ENCODE measurements around the gene MT1E. TPM values are rescaled to one million over a fixed set of nuclear protein-coding genes. Genes with fewer than 3 reads are reported as not detected.

Gene MT1E
- total RNA-seq, 5 donors from 2014 or later (not counting 1 experiment from before 2014, with no cell fraction given) = 1.9 to 10.8 (median 6.1) TPM

- H3K36me3 Mint-ChIP-seq = no peaks in the 10 kb centered on the region
- Histone ChIP-seq H3K4me1 (ENCODE audit: control insufficient read depth in 1 of 2, extremely low read depth in 1 of 2, insufficient read depth in 2 of 2, low read length in 2 of 2) (peaks cover 0 to 21% of the 10 kb centered on the region in 2 experiments), H3K36me3 (ENCODE audit: control insufficient read depth in 2 of 2, extremely low read depth in 1 of 2, insufficient read depth in 1 of 2, low read length in 1 of 2) (no peaks in the 10 kb centered on the region), H3K4me3 (ENCODE audit: control insufficient read depth in 1 of 2, extremely low read depth in 1 of 2, low read length in 1 of 2) (no peak overlapping the region), H3K9me3 (no peaks in the 10 kb centered on the region), H3K27me3 (replicated peaks in 1 of 2; ENCODE audit: control insufficient read depth in 2 of 2, extremely low read depth in 1 of 2, insufficient read depth in 2 of 2, low read length in 1 of 2) (peaks cover 14 to 20% of the 10 kb centered on the region in 2 experiments), H3K27ac (ENCODE audit: low read length) (no peak overlapping the region)
- H3K4me1 Mint-ChIP-seq = peaks cover 13 to 18% (median 16%) of the 10 kb centered on the region in 3 donors
- POLR2A ChIA-PET = interaction anchor here (0.6 to 1.1 kb wide), 3 partner anchors 13 to 60 kb away, joined by 3 to 10 read pairs (median 4); no protein-coding TSS in a partner anchor
- no peak overlapping the region for H3K27ac Mint-ChIP-seq
- no peaks in the 10 kb centered on the region for H3K9me3 Mint-ChIP-seq
- DNase-seq (no peak), ATAC-seq (replicated peaks in 1 of 4) (no peak)
- CTCF ChIA-PET = interaction anchor here (0.6 to 1.1 kb wide), 6 partner anchors 11 to 605 kb away, joined by 3 to 6 read pairs (median 4); partner anchors contain the start of gene MT2A (in 1 of the 2)
- H3K27me3 Mint-ChIP-seq = peaks cover 0 to 16% of the 10 kb centered on the region in 2 donors
- no peak overlapping the region for H3K4me3 Mint-ChIP-seq
- WGBS (ENCODE audit: insufficient coverage) = no CpG with 5 or more reads among the region's 2 CpGs
Measured at GRCh38 chr16:56623637-56624036, 1.9 kb upstream of the MT1E start.

GRCh38 chr16:56625943-56626654, 518 bp downstream of the MT1E start:
- Histone ChIP-seq H3K36me3 (ENCODE audit: control insufficient read depth in 2 of 2, extremely low read depth in 1 of 2, insufficient read depth in 1 of 2, low read length in 1 of 2) (no peaks in the 10 kb centered on the region), H3K9me3 (no peaks in the 10 kb centered on the region), H3K4me3 (ENCODE audit: control insufficient read depth in 1 of 2, extremely low read depth in 1 of 2, low read length in 1 of 2) (peak overlapping the region; percentile 56 to 65), H3K27me3 (replicated peaks in 1 of 2; ENCODE audit: control insufficient read depth in 2 of 2, extremely low read depth in 1 of 2, insufficient read depth in 2 of 2, low read length in 1 of 2) (peaks cover 17 to 23% of the 10 kb centered on the region in 2 experiments), H3K4me1 (ENCODE audit: control insufficient read depth in 1 of 2, extremely low read depth in 1 of 2, insufficient read depth in 2 of 2, low read length in 2 of 2) (peaks cover 0 to 21% of the 10 kb centered on the region in 2 experiments), H3K27ac (ENCODE audit: low read length) (peak overlapping the region; percentile 29)
- H3K36me3 Mint-ChIP-seq = no peaks in the 10 kb centered on the region
- ChIA-PET CTCF (interaction anchor here in 1 of 2 donors (1.0 kb wide), 1 partner anchor 76 kb away, joined by 7 read pairs; no protein-coding TSS in a partner anchor), POLR2A (interaction anchor here (0.5 to 1.1 kb wide), 4 partner anchors 18 to 311 kb away, joined by 3 to 9 read pairs (median 6); partner anchors contain the start of gene MT2A (in 1 of the 2))
- peaks cover 13 to 20% (median 16%) of the 10 kb centered on the region in 3 donors for H3K4me1 Mint-ChIP-seq
- H3K27ac Mint-ChIP-seq = peak overlapping the region; percentile 34 to 69
- ATAC-seq (replicated peaks in 1 of 4) = peak in 3 of 4 experiments; percentile 24 to 39 (median 25)
- H3K27me3 Mint-ChIP-seq = peaks cover 8 to 19% of the 10 kb centered on the region in 2 donors
- no peak for DNase-seq
- H3K4me3 Mint-ChIP-seq = peak overlapping the region; percentile 82 to 88 (median 86)
- H3K9me3 Mint-ChIP-seq = no peaks in the 10 kb centered on the region
- WGBS (ENCODE audit: insufficient coverage) = 26% methylated on average over 8 of the region's 16 CpGs

- Mint-ChIP-seq H3K36me3 (no peaks in the 10 kb centered on the region), H3K27ac (no peak overlapping the region), H3K9me3 (no peaks in the 10 kb centered on the region), H3K4me1 (peaks cover 16 to 22% (median 18%) of the 10 kb centered on the region in 3 donors), H3K27me3 (peaks cover 14 to 24% of the 10 kb centered on the region in 2 donors), H3K4me3 (peak overlapping the region in 1 of 3 donors; percentile 86)
- Histone ChIP-seq H3K27me3 (replicated peaks in 1 of 2; ENCODE audit: control insufficient read depth in 2 of 2, extremely low read depth in 1 of 2, insufficient read depth in 2 of 2, low read length in 1 of 2) (peaks cover 20 to 29% of the 10 kb centered on the region in 2 experiments), H3K27ac (ENCODE audit: low read length) (no peak overlapping the region), H3K36me3 (ENCODE audit: control insufficient read depth in 2 of 2, extremely low read depth in 1 of 2, insufficient read depth in 1 of 2, low read length in 1 of 2) (no peaks in the 10 kb centered on the region), H3K4me3 (ENCODE audit: control insufficient read depth in 1 of 2, extremely low read depth in 1 of 2, low read length in 1 of 2) (no peak overlapping the region), H3K9me3 (no peaks in the 10 kb centered on the region), H3K4me1 (ENCODE audit: control insufficient read depth in 1 of 2, extremely low read depth in 1 of 2, insufficient read depth in 2 of 2, low read length in 2 of 2) (peaks cover 0 to 22% of the 10 kb centered on the region in 2 experiments)
- ATAC-seq (replicated peaks in 1 of 4) (no peak), DNase-seq (no peak)
- ChIA-PET POLR2A (no interaction called here), CTCF (no interaction called here)
- WGBS (ENCODE audit: insufficient coverage) = 84% methylated on average over 6 of the region's 7 CpGs
Measured at GRCh38 chr16:56626685-56627084, 1.1 kb downstream of the MT1E start.

GRCh38 chr16:56628486-56629350, 3.1 kb downstream of the MT1E start:
- no peak overlapping the region for H3K4me3 ChIP-seq (ENCODE audit: control insufficient read depth in 1 of 2, extremely low read depth in 1 of 2, low read length in 1 of 2)
- H3K4me1 ChIP-seq (ENCODE audit: control insufficient read depth in 1 of 2, extremely low read depth in 1 of 2, insufficient read depth in 2 of 2, low read length in 2 of 2) = peaks cover 0 to 35% of the 10 kb centered on the region in 2 experiments
- H3K36me3 ChIP-seq (ENCODE audit: control insufficient read depth in 2 of 2, extremely low read depth in 1 of 2, insufficient read depth in 1 of 2, low read length in 1 of 2) = no peaks in the 10 kb centered on the region
- Mint-ChIP-seq H3K27me3 (peaks cover 28 to 40% of the 10 kb centered on the region in 2 donors), H3K36me3 (no peaks in the 10 kb centered on the region), H3K4me3 (no peak overlapping the region), H3K4me1 (peaks cover 24 to 30% (median 26%) of the 10 kb centered on the region in 3 donors), H3K27ac (no peak overlapping the region), H3K9me3 (no peaks in the 10 kb centered on the region)
- POLR2A ChIA-PET = interaction anchor here in 1 of 2 donors (0.6 to 0.9 kb wide), 2 partner anchors 14 to 710 kb away, joined by 3 to 6 read pairs; no protein-coding TSS in a partner anchor
- H3K27ac ChIP-seq (ENCODE audit: low read length) = no peak overlapping the region
- 79% methylated on average over 6 of the region's 9 CpGs for WGBS (ENCODE audit: insufficient coverage)
- H3K9me3 ChIP-seq = no peaks in the 10 kb centered on the region
- CTCF ChIA-PET = no interaction called here
- peaks cover 24 to 49% of the 10 kb centered on the region in 2 experiments for H3K27me3 ChIP-seq (replicated peaks in 1 of 2; ENCODE audit: control insufficient read depth in 2 of 2, extremely low read depth in 1 of 2, insufficient read depth in 2 of 2, low read length in 1 of 2)
- ATAC-seq (replicated peaks in 1 of 4) (no peak), DNase-seq (no peak)

DNA sequence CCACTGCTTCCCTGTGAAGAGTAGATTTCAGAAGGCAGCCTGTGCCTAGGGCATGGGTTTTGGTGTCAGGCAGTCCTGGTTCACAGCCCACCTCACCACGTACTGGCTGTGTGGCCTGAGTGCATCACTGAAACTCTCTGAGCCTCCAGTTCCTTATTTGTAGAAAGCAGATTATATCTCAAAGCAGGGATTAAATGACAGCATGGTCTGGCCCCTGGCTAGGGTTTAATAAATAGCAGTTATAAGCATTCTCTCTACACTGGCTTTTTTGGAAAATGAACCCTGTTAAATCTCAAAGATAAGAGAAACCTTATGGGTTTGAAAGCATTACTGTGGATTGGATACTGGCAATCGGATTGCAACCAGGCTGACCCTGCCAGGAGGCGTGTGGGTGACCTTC, 4.0 kb downstream of the MT1E start:
- Histone ChIP-seq H3K4me3 (ENCODE audit: control insufficient read depth in 1 of 2, extremely low read depth in 1 of 2, low read length in 1 of 2) (no peak overlapping the region), H3K27ac (ENCODE audit: low read length) (no peak overlapping the region), H3K4me1 (ENCODE audit: control insufficient read depth in 1 of 2, extremely low read depth in 1 of 2, insufficient read depth in 2 of 2, low read length in 2 of 2) (peaks cover 0 to 35% of the 10 kb centered on the region in 2 experiments), H3K27me3 (replicated peaks in 1 of 2; ENCODE audit: control insufficient read depth in 2 of 2, extremely low read depth in 1 of 2, insufficient read depth in 2 of 2, low read length in 1 of 2) (peaks cover 27 to 53% of the 10 kb centered on the region in 2 experiments), H3K9me3 (no peaks in the 10 kb centered on the region), H3K36me3 (ENCODE audit: control insufficient read depth in 2 of 2, extremely low read depth in 1 of 2, insufficient read depth in 1 of 2, low read length in 1 of 2) (no peaks in the 10 kb centered on the region)
- 76% methylated on average over 2 of the region's 3 CpGs for WGBS (ENCODE audit: insufficient coverage)
- H3K27me3 Mint-ChIP-seq = peaks cover 35 to 49% of the 10 kb centered on the region in 2 donors
- no peak overlapping the region for H3K27ac Mint-ChIP-seq
- POLR2A ChIA-PET = interaction anchor here in 1 of 2 donors (0.9 kb wide), 1 partner anchor 15 kb away, joined by 6 read pairs; no protein-coding TSS in a partner anchor
- H3K36me3 Mint-ChIP-seq = no peaks in the 10 kb centered on the region
- ATAC-seq (replicated peaks in 1 of 4) (no peak), DNase-seq (no peak)
- peaks cover 25 to 34% (median 26%) of the 10 kb centered on the region in 3 donors for H3K4me1 Mint-ChIP-seq
- H3K9me3 Mint-ChIP-seq = no peaks in the 10 kb centered on the region
- H3K4me3 Mint-ChIP-seq = no peak overlapping the region
- CTCF ChIA-PET = no interaction called here

DNA sequence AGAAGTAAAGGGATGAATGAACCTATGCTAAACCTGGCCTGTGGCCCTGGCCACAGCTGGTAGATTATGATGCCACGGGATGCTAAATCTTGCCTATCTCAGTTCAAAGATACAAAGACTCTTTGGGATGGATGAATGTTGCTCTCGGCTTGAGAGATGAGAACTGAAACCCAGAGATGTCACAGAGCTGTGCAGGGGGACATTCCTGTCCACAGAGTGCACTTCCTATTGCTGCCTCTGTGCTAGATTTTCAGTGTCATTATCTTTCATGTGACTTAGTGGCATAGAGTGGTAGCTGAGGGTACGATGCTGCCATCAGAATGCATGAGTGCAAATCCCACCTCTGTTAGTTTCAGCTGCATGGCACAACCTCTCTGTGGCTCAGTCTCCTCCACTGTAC, 4.6 kb downstream of the MT1E start:
- WGBS (ENCODE audit: insufficient coverage) = 62% methylated on average over 2 of the region's 3 CpGs
- H3K27ac Mint-ChIP-seq = no peak overlapping the region
- CTCF ChIA-PET = no interaction called here

More for the DNA sequence above, 4.6 kb downstream of the MT1E start:
- Mint-ChIP-seq H3K4me3 (no peak overlapping the region), H3K9me3 (no peaks in the 10 kb centered on the region), H3K36me3 (no peaks in the 10 kb centered on the region), H3K4me1 (peaks cover 25 to 35% (median 27%) of the 10 kb centered on the region in 3 donors), H3K27me3 (peaks cover 41 to 52% of the 10 kb centered on the region in 2 donors)
- Histone ChIP-seq H3K9me3 (no peaks in the 10 kb centered on the region), H3K36me3 (ENCODE audit: control insufficient read depth in 2 of 2, extremely low read depth in 1 of 2, insufficient read depth in 1 of 2, low read length in 1 of 2) (no peaks in the 10 kb centered on the region), H3K4me3 (ENCODE audit: control insufficient read depth in 1 of 2, extremely low read depth in 1 of 2, low read length in 1 of 2) (no peak overlapping the region), H3K27ac (ENCODE audit: low read length) (no peak overlapping the region), H3K4me1 (ENCODE audit: control insufficient read depth in 1 of 2, extremely low read depth in 1 of 2, insufficient read depth in 2 of 2, low read length in 2 of 2) (peaks cover 0 to 36% of the 10 kb centered on the region in 2 experiments), H3K27me3 (replicated peaks in 1 of 2; ENCODE audit: control insufficient read depth in 2 of 2, extremely low read depth in 1 of 2, insufficient read depth in 2 of 2, low read length in 1 of 2) (peaks cover 25 to 59% of the 10 kb centered on the region in 2 experiments)
- no peak for DNase-seq
- POLR2A ChIA-PET = no interaction called here
- ATAC-seq (replicated peaks in 1 of 4) = no peak
